Measurements from ENCODE around the gene IFNW1.

GRCh38 chr9:21114311-21114710 is 27.3 kb downstream of the IFNW1 start:
- TF ChIP-seq CTCF (IDR thresholded peaks at IDR 0.05) (no peak), POLR2A (IDR thresholded peaks at IDR 0.05) (no peak)

All from lower leg skin (tissue), 3 donors.